ENCODE measurements around the gene ZNF385B.

Gene ZNF385B

GRCh38 chr2:179593323-179593722, 268.1 kb downstream of the ZNF385B start:
- H3K4me1 ChIP-seq (ENCODE audit: low read length) = no peaks in the 10 kb centered on the region
- H3K27me3 ChIP-seq (ENCODE audit: low read depth, low read length) = no peaks in the 10 kb centered on the region
- no peak for TF ChIP-seq EZH2phosphoT487 (IDR thresholded peaks at IDR 0.05; ENCODE audit: low read depth)
- TF ChIP-seq, protein P1, sequence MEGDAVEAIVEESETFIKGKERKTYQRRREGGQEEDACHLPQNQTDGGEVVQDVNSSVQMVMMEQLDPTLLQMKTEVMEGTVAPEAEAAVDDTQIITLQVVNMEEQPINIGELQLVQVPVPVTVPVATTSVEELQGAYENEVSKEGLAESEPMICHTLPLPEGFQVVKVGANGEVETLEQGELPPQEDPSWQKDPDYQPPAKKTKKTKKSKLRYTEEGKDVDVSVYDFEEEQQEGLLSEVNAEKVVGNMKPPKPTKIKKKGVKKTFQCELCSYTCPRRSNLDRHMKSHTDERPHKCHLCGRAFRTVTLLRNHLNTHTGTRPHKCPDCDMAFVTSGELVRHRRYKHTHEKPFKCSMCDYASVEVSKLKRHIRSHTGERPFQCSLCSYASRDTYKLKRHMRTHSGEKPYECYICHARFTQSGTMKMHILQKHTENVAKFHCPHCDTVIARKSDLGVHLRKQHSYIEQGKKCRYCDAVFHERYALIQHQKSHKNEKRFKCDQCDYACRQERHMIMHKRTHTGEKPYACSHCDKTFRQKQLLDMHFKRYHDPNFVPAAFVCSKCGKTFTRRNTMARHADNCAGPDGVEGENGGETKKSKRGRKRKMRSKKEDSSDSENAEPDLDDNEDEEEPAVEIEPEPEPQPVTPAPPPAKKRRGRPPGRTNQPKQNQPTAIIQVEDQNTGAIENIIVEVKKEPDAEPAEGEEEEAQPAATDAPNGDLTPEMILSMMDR (IDR thresholded peaks at IDR 0.05; ENCODE audit: low read depth, low read length) = no peak
- no peaks in the 10 kb centered on the region for H3K9me3 ChIP-seq (ENCODE audit: insufficient read depth, low read length)
- no peak overlapping the region for H2AFZ ChIP-seq (ENCODE audit: low read depth, low read length)
- H3K27ac ChIP-seq (ENCODE audit: low read length) = no peak overlapping the region
- H3K4me2 ChIP-seq (ENCODE audit: low read length) = no peak overlapping the region
- no peak overlapping the region for H3K9ac ChIP-seq (ENCODE audit: low read length)
- H3K79me2 ChIP-seq (ENCODE audit: low read length) = no peaks in the 10 kb centered on the region
- H3K36me3 ChIP-seq (replicated peaks; ENCODE audit: low read depth, low read length) = no peaks in the 10 kb centered on the region
- no peak overlapping the region for H3K4me3 ChIP-seq (ENCODE audit: low read length)
- H4K20me1 ChIP-seq (ENCODE audit: insufficient read depth, low read length) = no peaks in the 10 kb centered on the region

GRCh38 chr2:179592167-179592936, 269.1 kb downstream of the ZNF385B start:
- no peaks in the 10 kb centered on the region for H3K27me3 ChIP-seq (ENCODE audit: low read depth, low read length)
- no peak overlapping the region for H3K27ac ChIP-seq (ENCODE audit: low read length)
- TF ChIP-seq, protein P1 (IDR thresholded peaks at IDR 0.05; ENCODE audit: low read depth, low read length) = no peak
- TF ChIP-seq EZH2phosphoT487 (IDR thresholded peaks at IDR 0.05; ENCODE audit: low read depth) = no peak
- H3K9ac ChIP-seq (ENCODE audit: low read length) = no peak overlapping the region
- no peak overlapping the region for H2AFZ ChIP-seq (ENCODE audit: low read depth, low read length)
- H3K79me2 ChIP-seq (ENCODE audit: low read length) = no peaks in the 10 kb centered on the region
- no peaks in the 10 kb centered on the region for H4K20me1 ChIP-seq (ENCODE audit: insufficient read depth, low read length)
- no peaks in the 10 kb centered on the region for H3K36me3 ChIP-seq (replicated peaks; ENCODE audit: low read depth, low read length)
- no peaks in the 10 kb centered on the region for H3K4me1 ChIP-seq (ENCODE audit: low read length)
- H3K4me2 ChIP-seq (ENCODE audit: low read length) = no peak overlapping the region
- H3K4me3 ChIP-seq (ENCODE audit: low read length) = no peak overlapping the region
- no peaks in the 10 kb centered on the region for H3K9me3 ChIP-seq (ENCODE audit: insufficient read depth, low read length)

DNA sequence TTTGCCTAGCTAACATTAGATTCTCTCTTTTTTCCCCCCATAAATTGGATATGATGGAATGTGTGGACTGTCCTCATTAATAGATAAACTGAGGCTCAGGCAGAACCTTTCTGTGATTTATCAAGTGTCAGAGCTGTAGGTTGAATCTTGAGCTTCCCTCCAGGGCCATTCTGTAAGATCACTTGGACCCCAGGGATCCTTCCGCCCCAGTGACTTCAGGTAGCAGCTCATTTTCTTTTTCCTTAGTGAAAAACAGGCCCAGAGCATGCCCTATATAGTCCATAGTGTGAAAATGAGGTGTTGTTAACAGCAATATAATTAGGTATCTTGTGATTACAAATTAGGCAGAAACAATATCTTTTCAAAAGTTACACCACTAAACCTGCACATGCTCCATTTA, 269.7 kb downstream of the ZNF385B start:
- no peak overlapping the region for H2AFZ ChIP-seq (ENCODE audit: low read depth, low read length)

DNA sequence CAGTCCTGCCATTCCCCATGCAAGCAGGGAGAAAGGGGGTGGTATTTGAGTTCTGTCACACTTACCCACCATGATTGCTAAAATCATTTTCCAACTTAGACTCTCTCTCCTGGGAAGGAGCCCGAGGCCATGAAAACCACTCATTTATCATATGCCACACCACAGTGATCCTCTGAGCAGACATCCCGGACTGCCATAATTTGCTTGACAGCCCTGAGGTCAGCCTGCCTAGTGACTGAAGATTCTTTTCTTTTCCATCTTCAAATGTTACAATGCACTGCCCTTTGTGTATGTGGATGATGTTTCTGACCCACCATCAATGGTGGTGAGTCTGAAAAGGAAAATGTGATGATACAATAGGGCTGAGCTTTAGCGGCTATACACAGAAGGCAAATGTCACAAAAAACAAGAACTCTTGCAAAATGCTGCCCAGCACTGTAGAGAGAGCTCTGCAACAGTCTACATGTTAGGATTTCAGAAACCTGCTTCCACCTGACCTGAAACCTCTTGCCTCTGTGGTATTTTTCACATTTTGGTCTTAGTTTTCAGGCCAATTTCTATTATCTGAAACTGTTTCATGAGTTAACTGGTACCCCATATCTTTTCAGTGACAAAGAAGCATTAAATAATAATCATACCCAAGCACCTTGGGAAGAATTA, 272.8 kb downstream of the ZNF385B start:
- Histone ChIP-seq H3K4me1 (ENCODE audit: low read length) (no peaks in the 10 kb centered on the region), H4K20me1 (ENCODE audit: insufficient read depth, low read length) (no peaks in the 10 kb centered on the region), H2AFZ (ENCODE audit: low read depth, low read length) (no peak overlapping the region), H3K36me3 (replicated peaks; ENCODE audit: low read depth, low read length) (no peaks in the 10 kb centered on the region), H3K27me3 (ENCODE audit: low read depth, low read length) (no peaks in the 10 kb centered on the region), H3K79me2 (ENCODE audit: low read length) (no peaks in the 10 kb centered on the region), H3K27ac (ENCODE audit: low read length) (no peak overlapping the region), H3K9me3 (ENCODE audit: insufficient read depth, low read length) (no peaks in the 10 kb centered on the region), H3K9ac (ENCODE audit: low read length) (no peak overlapping the region), H3K4me2 (ENCODE audit: low read length) (no peak overlapping the region), H3K4me3 (ENCODE audit: low read length) (no peak overlapping the region)
- TF ChIP-seq, protein P1 (IDR thresholded peaks at IDR 0.05; ENCODE audit: low read depth, low read length) = no peak

More for the DNA sequence above, 269.7 kb downstream of the ZNF385B start:
- Histone ChIP-seq H3K79me2 (ENCODE audit: low read length) (no peaks in the 10 kb centered on the region), H3K4me1 (ENCODE audit: low read length) (no peaks in the 10 kb centered on the region), H3K9ac (ENCODE audit: low read length) (no peak overlapping the region), H3K36me3 (replicated peaks; ENCODE audit: low read depth, low read length) (no peaks in the 10 kb centered on the region), H3K9me3 (ENCODE audit: insufficient read depth, low read length) (no peaks in the 10 kb centered on the region), H4K20me1 (ENCODE audit: insufficient read depth, low read length) (no peaks in the 10 kb centered on the region), H3K4me3 (ENCODE audit: low read length) (no peak overlapping the region), H3K27me3 (ENCODE audit: low read depth, low read length) (no peaks in the 10 kb centered on the region), H3K4me2 (ENCODE audit: low read length) (no peak overlapping the region), H3K27ac (ENCODE audit: low read length) (no peak overlapping the region)
- TF ChIP-seq, protein P1 (IDR thresholded peaks at IDR 0.05; ENCODE audit: low read depth, low read length) = no peak
- TF ChIP-seq EZH2phosphoT487 (IDR thresholded peaks at IDR 0.05; ENCODE audit: low read depth) = no peak
